ENCODE results near the gene OR9G4. TPM values are rescaled to one million over a fixed set of nuclear protein-coding genes. Genes with fewer than 3 reads are reported as not detected.

The OR9G4 gene
- polyA plus RNA-seq (ENCODE audit: insufficient read depth in 1 of 5, insufficient read length in 5 of 5, low replicate concordance in 1 of 5): not detected
- long read RNA-seq, donor 1: 0 reads
- long read RNA-seq, donor 2: 0 reads
- long read RNA-seq, donor 3: 0 reads
- long read RNA-seq, donor 4: 0 reads
- long read RNA-seq, donor 5: 0 reads
- long read RNA-seq, donor 6: 0 reads
- long read RNA-seq, donor 7: 0 reads
- long read RNA-seq, donor 8: 0 reads

- DNase-seq: no peak
These were observed at the start of gene OR9G4 for GRCh38 chr11:56748597-56748996. TSS of gene OR9G4 (minus strand) at chr11:56748697. CDS start at chr11:56743766, 4,931 bp downstream.

- DNase-seq: peak; percentile 12 to 20
These were observed 35.0 kb upstream of the OR9G4 start for GRCh38 chr11:56783448-56784041.

GRCh38 chr11:56782167-56782847 lies 33.8 kb upstream of the OR9G4 start:
- no peak for DNase-seq

GRCh38 chr11:56776809-56777208 lies 28.3 kb upstream of the OR9G4 start:
- DNase-seq: no peak

GRCh38 chr11:56764976-56765375 lies 16.5 kb upstream of the OR9G4 start:
- DNase-seq: no peak

GRCh38 chr11:56751480-56751879 lies 3.0 kb upstream of the OR9G4 start:
- no peak for DNase-seq

GRCh38 chr11:56750190-56750589 lies 1.7 kb upstream of the OR9G4 start:
- DNase-seq: no peak

GRCh38 chr11:56740886-56741285 lies 7.6 kb downstream of the OR9G4 start:
- DNase-seq: no peak

GRCh38 chr11:56740107-56740506 lies 8.4 kb downstream of the OR9G4 start:
- no peak for DNase-seq

- DNase-seq: no peak
These were observed 28.0 kb downstream of the OR9G4 start for GRCh38 chr11:56720513-56720912.

GRCh38 chr11:56716379-56716854 lies 32.1 kb downstream of the OR9G4 start:
- DNase-seq: peak in 1 of 2 donors; percentile 0

GRCh38 chr11:56714206-56714605 lies 34.3 kb downstream of the OR9G4 start:
- no peak for DNase-seq

GRCh38 chr11:56706486-56706885 lies 42.0 kb downstream of the OR9G4 start:
- DNase-seq: no peak

- DNase-seq: no peak
These were observed 42.6 kb downstream of the OR9G4 start for GRCh38 chr11:56705784-56706396.

GRCh38 chr11:56700914-56701485 lies 47.5 kb downstream of the OR9G4 start:
- no peak for DNase-seq

GRCh38 chr11:56700242-56700913 lies 48.1 kb downstream of the OR9G4 start:
- no peak for DNase-seq

- DNase-seq: no peak
These were observed 49.7 kb downstream of the OR9G4 start, which contains the start of gene OR9G1 for GRCh38 chr11:56698795-56699194. TSS of gene OR9G1 (plus strand) at chr11:56699095. CDS start at chr11:56700388, 1,293 bp downstream.

GRCh38 chr11:56693428-56693827 lies 55.1 kb downstream of the OR9G4 start:
- no peak for DNase-seq

All from right lung (tissue), 10 donors.